Tibial nerve (tissue), 4 donors: ENCODE results near the gene KCTD5. TPM values are rescaled to one million over a fixed set of nuclear protein-coding genes. Genes with fewer than 3 reads are reported as not detected.
A peak's percentile ranks its signal among the peaks of the same experiment; 100 is the strongest.

ENCODE experiments used
- DNase-seq, 2 donors: peaks; one replicate each; pipeline ENCODE4 v3.0.0-alpha.2; 2019; ENCODE audit warnings: low spot score in 2 of 2
- H3K27ac ChIP-seq, 4 donors: fragments of 200-600 bp; sonication (generic) in 3 of 4; one replicate each; pipeline ENCODE4 v1.5.1; 2017 to 2019; ENCODE audit warnings: mild to moderate bottlenecking in 1 of 4
- H3K27me3 ChIP-seq, 2 donors: fragments of 200-600 bp; sonication (generic) in 1 of 2; one replicate each; pipeline versions ENCODE4 v1.5.1 to v1.6.0; 2017 to 2019
- H3K36me3 ChIP-seq, 3 donors: fragments of 200-600 bp; sonication (generic); one replicate each; pipeline ENCODE4 v1.5.1; 2018 to 2019
- H3K4me1 ChIP-seq, 4 donors: fragments of 200-600 bp; sonication (generic) in 3 of 4; one replicate each; pipeline ENCODE4 v1.5.1; 2017 to 2019
- H3K4me3 ChIP-seq, 4 donors: fragments of 200-600 bp; sonication (generic) in 3 of 4; one replicate each; pipeline ENCODE4 v1.5.1; 2017 to 2019; ENCODE audit warnings: mild to moderate bottlenecking in 1 of 4, moderate library complexity in 1 of 4
- H3K9me3 ChIP-seq, 4 donors: fragments of 200-600 bp; sonication (generic) in 3 of 4; one replicate each; pipeline ENCODE4 v1.5.1; 2017 to 2019
- CTCF ChIP-seq, 5 experiments: fragments of 200-600 bp in 3 of 5; fragments of 450-650 bp in 2 of 5; sonication (generic) in 3 of 5; IDR thresholded peaks; one replicate each; pipeline ENCODE4 v1.5.1; 2016 to 2019; ENCODE audit warnings: antibody characterized with exemption in 5 of 5, mild to moderate bottlenecking in 3 of 5, moderate library complexity in 2 of 5
- EP300 ChIP-seq, 2 donors: sonication (generic); formaldehyde crosslinking; IDR thresholded peaks; one replicate each; pipeline ENCODE4 v1.6.1; 2017; ENCODE audit warnings: antibody characterized with exemption in 2 of 2, mild to moderate bottlenecking in 1 of 2
- POLR2A ChIP-seq, 2 donors: fragments of 450-650 bp; IDR thresholded peaks; one replicate each; pipeline ENCODE4 v1.6.1; 2017; ENCODE audit warnings: antibody characterized with exemption in 2 of 2, mild to moderate bottlenecking in 2 of 2, moderate library complexity in 2 of 2
- WGBS, 2 donors: methylation state at CpG; one replicate each; pipeline ENCODE4 v1.1.5; 2018; 5-methylcytosine and 5-hydroxymethylcytosine counted together
- total RNA-seq, 4 donors: library from RNA; depleted of rRNA; stranded (reverse); fragments of >200 nt; gene quantifications; one replicate each; pipeline ENCODE4 v1.1.0, GENCODE V29; 2016

The KCTD5 gene
- total RNA-seq, 4 donors from 2014 or later: 17.8 to 24.3 (median 21.2) TPM

DNA sequence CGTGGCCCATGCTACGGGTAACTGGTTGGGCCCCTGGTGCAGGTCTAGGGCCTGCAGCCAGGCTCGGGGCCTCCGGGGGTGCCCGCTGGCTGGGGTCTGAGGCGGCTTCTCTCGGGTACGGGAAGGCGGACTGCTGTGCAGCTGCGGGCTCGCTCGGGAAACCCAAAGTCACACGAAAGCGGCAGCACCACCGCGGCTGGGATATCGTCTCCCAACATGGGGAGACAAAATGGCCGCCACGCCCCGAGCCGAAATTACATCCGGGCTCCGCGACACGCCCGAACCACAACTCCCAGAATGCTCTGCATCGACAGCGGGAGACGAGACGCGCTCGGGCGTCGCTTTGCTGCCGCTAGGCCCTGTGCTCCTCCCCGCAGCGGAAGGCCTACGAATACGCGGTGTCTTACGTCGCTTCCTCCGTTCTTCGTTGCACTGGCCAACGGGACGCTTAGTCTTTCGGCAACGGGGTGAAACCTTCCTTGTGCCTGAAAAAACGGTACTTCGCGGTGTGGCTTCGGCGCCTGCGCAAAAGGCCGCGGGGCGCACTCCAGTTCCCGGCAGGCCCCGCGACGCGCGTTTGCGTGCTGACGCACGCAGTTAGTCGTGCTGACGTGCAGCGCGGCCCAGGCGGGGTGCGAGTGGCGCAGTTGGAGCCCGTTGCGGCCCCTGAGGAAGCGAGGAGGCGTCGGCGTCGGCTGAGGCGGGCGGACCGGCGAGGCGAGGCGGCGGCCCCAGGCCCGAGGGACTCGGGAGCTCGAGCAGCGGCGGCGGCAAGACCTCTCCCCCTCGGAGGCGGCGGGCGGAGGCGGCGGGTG, 69.9 kb downstream of the KCTD5 start, which contains the start of gene SRRM2:
SRRM2 (plus strand) TSS at position 604 of the 815 bp plus-strand sequence. CDS start 3,727 bp downstream, outside the sequence.
- Histone ChIP-seq H3K36me3 (peaks cover 0 to 11% (median 0%) of the 10 kb centered on the region in 3 donors), H3K9me3 (no peaks in the 10 kb centered on the region), H3K27ac (peak within 1 kb of the TSS; percentile 98 to 100 (median 99)), H3K4me1 (peaks cover 0 to 49% (median 37%) of the 10 kb centered on the region in 4 donors), H3K4me3 (peak within 1 kb of the TSS; percentile 63 to 99 (median 80)), H3K27me3 (no peaks in the 10 kb centered on the region)
- TF ChIP-seq CTCF (IDR thresholded peaks at IDR 0.05) (peak in 1 of 5 experiments; percentile 62), EP300 (IDR thresholded peaks at IDR 0.05) (peak; percentile 69 to 95), POLR2A (IDR thresholded peaks at IDR 0.05) (peak; percentile 99)
- peak; percentile 93 to 96 for DNase-seq
- WGBS, 2 donors: 0 to 1% methylated on average over 33 to 75 of the region's 99 CpGs

GRCh38 chr16:2752850-2753732, 70.8 kb downstream of the KCTD5 start:
- peak overlapping the region; percentile 98 to 100 (median 99) for H3K27ac ChIP-seq
- 1% methylated on average over 29 to 38 of the region's 82 CpGs for WGBS, 2 donors
- peak overlapping the region; percentile 63 to 99 (median 80) for H3K4me3 ChIP-seq
- no peak for TF ChIP-seq EP300 (IDR thresholded peaks at IDR 0.05)
- no peak for TF ChIP-seq POLR2A (IDR thresholded peaks at IDR 0.05)
- TF ChIP-seq CTCF (IDR thresholded peaks at IDR 0.05): no peak
- no peaks in the 10 kb centered on the region for H3K9me3 ChIP-seq
- H3K36me3 ChIP-seq: peaks cover 0 to 19% (median 0%) of the 10 kb centered on the region in 3 donors
- H3K4me1 ChIP-seq: peaks cover 0 to 57% (median 40%) of the 10 kb centered on the region in 4 donors
- DNase-seq: peak; percentile 63 to 67
- H3K27me3 ChIP-seq: no peaks in the 10 kb centered on the region

GRCh38 chr16:2753733-2754020, 71.4 kb downstream of the KCTD5 start:
- Histone ChIP-seq H3K27ac (peak overlapping the region; percentile 98 to 100 (median 99)), H3K27me3 (no peaks in the 10 kb centered on the region), H3K4me1 (peaks cover 0 to 63% (median 40%) of the 10 kb centered on the region in 4 donors), H3K9me3 (no peaks in the 10 kb centered on the region), H3K36me3 (peaks cover 0 to 25% (median 4%) of the 10 kb centered on the region in 3 donors), H3K4me3 (peak overlapping the region; percentile 63 to 99 (median 80))
- WGBS, 2 donors: 1 to 2% methylated on average over 7 of the region's 7 CpGs
- DNase-seq: no peak
- TF ChIP-seq CTCF (IDR thresholded peaks at IDR 0.05) (no peak), POLR2A (IDR thresholded peaks at IDR 0.05) (no peak), EP300 (IDR thresholded peaks at IDR 0.05) (no peak)

GRCh38 chr16:2755158-2755557, 72.8 kb downstream of the KCTD5 start:
- no peaks in the 10 kb centered on the region for H3K27me3 ChIP-seq
- H3K9me3 ChIP-seq: no peaks in the 10 kb centered on the region
- peak overlapping the region in 3 of 4 donors; percentile 63 to 99 (median 83) for H3K4me3 ChIP-seq
- 26 to 30% methylated on average over 3 of the region's 3 CpGs for WGBS, 2 donors
- peaks cover 0 to 40% (median 6%) of the 10 kb centered on the region in 3 donors for H3K36me3 ChIP-seq
- H3K4me1 ChIP-seq: peaks cover 0 to 71% (median 40%) of the 10 kb centered on the region in 4 donors
- peak overlapping the region in 2 of 4 donors; percentile 98 to 99 for H3K27ac ChIP-seq
- TF ChIP-seq EP300 (IDR thresholded peaks at IDR 0.05) (no peak), POLR2A (IDR thresholded peaks at IDR 0.05) (no peak), CTCF (IDR thresholded peaks at IDR 0.05) (no peak)
- no peak for DNase-seq
